PFSK-1 (cell line): ENCODE results near the gene DCAF12.

ENCODE experiments used
- FOXP2 ChIP-seq: optimal IDR thresholded peaks from 2 replicates; pipeline ENCODE3; 2011; ENCODE audit warnings: borderline replicate concordance, control low read depth, inconsistent platforms; ENCODE audit not compliant: insufficient read depth; ENCODE audit errors: extremely low read length, extremely low read depth
- POLR2AphosphoS5 ChIP-seq: IDR thresholded peaks from 2 replicates; pipeline ENCODE4 v1.6.1; 2012; ENCODE audit warnings: low read depth, mild to moderate bottlenecking, control low read depth, low read length, moderate library complexity
- REST ChIP-seq, 2 experiments: IDR thresholded peaks; 2 replicates each; pipeline versions ENCODE4 v1.6.1 to v1.8.0; 2011 to 2012; ENCODE audit warnings: low read depth in 2 of 2, low read length in 2 of 2, control low read depth in 1 of 2, inconsistent platforms in 1 of 2, mild to moderate bottlenecking in 1 of 2, moderate library complexity in 1 of 2; ENCODE audit not compliant: insufficient read depth in 1 of 2
- SIN3A ChIP-seq: IDR thresholded peaks from 2 replicates; pipeline ENCODE4 v1.6.1; 2012; ENCODE audit warnings: mild to moderate bottlenecking, low read length, moderate library complexity, borderline replicate concordance; ENCODE audit not compliant: insufficient read depth
- TAF1 ChIP-seq: IDR thresholded peaks from 2 replicates; pipeline ENCODE4 v1.6.1; 2012; ENCODE audit warnings: low read length, control low read depth, borderline replicate concordance; ENCODE audit not compliant: insufficient read depth

- TF ChIP-seq TAF1, result no peak
- TF ChIP-seq REST (IDR thresholded peaks at IDR 0.05; ENCODE audit: insufficient read depth in 1 of 2, low read depth in 2 of 2, low read length in 2 of 2), result no peak
- no peak for TF ChIP-seq POLR2AphosphoS5
- no peak for TF ChIP-seq FOXP2
- no peak for TF ChIP-seq SIN3A
These were observed 54.1 kb downstream of the DCAF12 start for GRCh38 chr9:34072410-34072809.
